Measurements from ENCODE around the gene DPEP1. TPM values are rescaled to one million over a fixed set of nuclear protein-coding genes. Genes with fewer than 3 reads are reported as not detected.
A peak's percentile ranks its signal among the peaks of the same experiment; 100 is the strongest.

DPEP1 gene
- polyA plus RNA-seq, 3 donors, result 31.6 to 76.5 (median 60.1) TPM

GRCh38 chr16:89672177-89672941, 58.9 kb downstream of the DPEP1 start:
- no peak for DNase-seq

GRCh38 chr16:89678258-89678657, 64.8 kb downstream of the DPEP1 start:
- no peak for DNase-seq

DNA sequence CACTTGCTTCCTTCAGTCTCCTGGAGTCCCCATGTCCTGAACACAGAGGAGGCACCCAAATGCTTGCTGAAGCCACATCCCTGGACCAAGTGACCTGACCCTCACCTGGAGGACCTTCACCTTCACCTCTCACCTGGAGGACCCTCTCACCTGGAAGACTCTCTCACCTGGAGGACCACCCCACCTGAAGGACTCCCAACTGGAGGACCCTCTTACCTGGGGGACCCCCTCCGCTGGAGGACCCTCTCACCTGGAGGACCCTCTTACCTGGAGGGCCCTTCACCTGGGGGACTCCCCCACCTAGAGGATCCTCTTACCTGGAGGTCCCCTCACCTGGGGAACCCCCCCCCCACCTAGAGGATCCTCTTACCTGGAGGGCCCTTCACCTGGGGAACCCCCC, 72.5 kb downstream of the DPEP1 start:
- no peak for DNase-seq

DNA sequence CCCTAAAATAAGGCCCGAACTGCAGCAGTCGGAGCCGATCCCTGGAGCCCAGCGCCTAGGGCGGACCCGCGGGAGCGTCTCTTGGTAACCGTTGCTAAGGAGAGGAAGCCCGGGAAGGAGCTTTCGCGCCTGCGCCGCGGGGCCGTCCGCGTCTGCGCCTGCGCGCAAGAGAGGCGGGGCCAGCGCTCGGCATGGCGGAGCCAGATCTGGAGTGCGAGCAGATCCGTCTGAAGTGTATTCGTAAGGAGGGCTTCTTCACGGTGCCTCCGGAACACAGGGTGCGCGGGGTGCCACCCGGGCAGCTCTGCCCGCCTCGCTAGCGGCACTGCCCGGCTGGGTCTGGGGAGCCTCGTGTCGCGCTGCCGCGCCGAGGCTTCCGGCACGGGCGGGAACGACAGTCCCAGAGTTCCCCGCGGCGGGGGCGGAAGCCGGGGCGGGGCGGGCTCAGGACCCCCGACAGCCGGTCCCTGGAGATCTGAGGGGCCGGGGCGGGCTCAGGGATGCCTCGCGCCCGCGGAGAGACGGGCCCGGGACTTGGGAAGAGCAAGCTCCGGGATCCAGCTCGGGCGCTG, 73.2 kb downstream of the DPEP1 start, which contains the start of gene CDK10:
Gene CDK10 (plus strand): TSS at position 170 of the 572 bp plus-strand sequence. CDS start 22 bp downstream, at position 192.
- DNase-seq, result peak; percentile 91

GRCh38 chr16:89687092-89687940, 73.9 kb downstream of the DPEP1 start:
- peak; percentile 63 for DNase-seq

Other genes with a start within 250 kb of the DPEP1 start
- gene ANKRD11, start 123.1 kb upstream of the DPEP1 start, polyA plus RNA-seq (ENCODE audit: insufficient read length in 3 of 3), result 100 to 1,000 TPM in 2 of 3 donors, 10 to 100 TPM in 1; 98.8 to 129 (median 113) TPM
- 100 to 1,000 TPM in 2 of 3 donors, 10 to 100 TPM in 1; 90.6 to 139 (median 130) TPM for gene SPG7, start 105.2 kb upstream of the DPEP1 start, polyA plus RNA-seq (ENCODE audit: insufficient read length in 3 of 3)
- 1,000 to 10,000 TPM; 2,112 to 2,734 (median 2,679) TPM for gene RPL13, start 53.0 kb upstream of the DPEP1 start, polyA plus RNA-seq (ENCODE audit: insufficient read length in 3 of 3)
- gene CPNE7, start 37.9 kb upstream of the DPEP1 start, polyA plus RNA-seq (ENCODE audit: insufficient read length in 3 of 3), result 1 to 10 TPM; 4.2 to 8.7 (median 5.6) TPM
- gene CHMP1A, start 44.1 kb downstream of the DPEP1 start, polyA plus RNA-seq (ENCODE audit: insufficient read length in 3 of 3), result 10 to 100 TPM; 82.8 to 96.3 (median 91.1) TPM
- gene SPATA33, start 44.2 kb downstream of the DPEP1 start, polyA plus RNA-seq (ENCODE audit: insufficient read length in 3 of 3), result 10 to 100 TPM; 16.5 to 18.3 (median 17.3) TPM
- gene CDK10, start 73.0 kb downstream of the DPEP1 start, polyA plus RNA-seq (ENCODE audit: insufficient read length in 3 of 3), result 100 to 1,000 TPM; 115 to 150 (median 147) TPM
- gene SPATA2L, start 88.1 kb downstream of the DPEP1 start, polyA plus RNA-seq (ENCODE audit: insufficient read length in 3 of 3), result 1 to 10 TPM; 7.5 to 9.0 (median 9.0) TPM
- 10 to 100 TPM; 12.8 to 16.8 (median 14.7) TPM for gene VPS9D1, start 107.3 kb downstream of the DPEP1 start, polyA plus RNA-seq (ENCODE audit: insufficient read length in 3 of 3)
- 10 to 100 TPM; 25.4 to 38.7 (median 32.9) TPM for gene ZNF276, start 107.9 kb downstream of the DPEP1 start, polyA plus RNA-seq (ENCODE audit: insufficient read length in 3 of 3)
- 10 to 100 TPM; 27.3 to 46.2 (median 38.7) TPM for gene FANCA, start 203.0 kb downstream of the DPEP1 start, polyA plus RNA-seq (ENCODE audit: insufficient read length in 3 of 3)
- 10 to 100 TPM; 10.8 to 18.1 (median 17.5) TPM for gene SPIRE2, start 214.8 kb downstream of the DPEP1 start, polyA plus RNA-seq (ENCODE audit: insufficient read length in 3 of 3)

Data from renal pelvis (tissue), 4 donors.